GM23338 (cell line): ENCODE results near the gene HOXA9. TPM values are rescaled to one million over a fixed set of nuclear protein-coding genes. Genes with fewer than 3 reads are reported as not detected.
A peak's percentile ranks its signal among the peaks of the same experiment; 100 is the strongest.

ENCODE experiments used
- ATAC-seq: fragments of 200-7000 bp; cut with Tn5 transposase; 3 replicates; pipeline ENCODE4 v1.9.1; 2020
- DNase-seq: peaks from one replicate; pipeline ENCODE4 v3.0.0-alpha.2; 2015; ENCODE audit warnings: low spot score
- H2AFZ ChIP-seq: fragments of 200-600 bp; sonication (generic); 2 replicates; pipeline ENCODE4 v1.8.0; 2016; ENCODE audit warnings: antibody characterized with exemption, mild to moderate bottlenecking, moderate library complexity
- H3F3A ChIP-seq: fragments of 200-600 bp; sonication (generic); replicated peaks from 2 replicates; pipeline ENCODE4 v1.8.0; 2017; ENCODE audit warnings: antibody characterized with exemption, mixed run types, low read depth
- H3K27ac ChIP-seq: fragments of 200-600 bp; sonication (generic); 2 replicates; pipeline ENCODE4 v1.6.1; 2016; ENCODE audit warnings: low read depth
- H3K27me3 ChIP-seq: fragments of 200-600 bp; sonication (generic); 2 replicates; pipeline ENCODE4 v1.8.0; 2016; ENCODE audit warnings: mild to moderate bottlenecking, mixed run types, moderate library complexity; ENCODE audit not compliant: insufficient read depth
- H3K36me3 ChIP-seq: fragments of 200-600 bp; sonication (generic); 2 replicates; pipeline ENCODE4 v1.8.0; 2016; ENCODE audit warnings: mild to moderate bottlenecking; ENCODE audit not compliant: insufficient read depth
- H3K4me1 ChIP-seq: fragments of 200-600 bp; sonication (generic); 2 replicates; pipeline ENCODE4 v1.8.0; 2016; ENCODE audit warnings: mild to moderate bottlenecking, moderate library complexity; ENCODE audit not compliant: insufficient read depth
- H3K4me2 ChIP-seq: fragments of 200-600 bp; sonication (generic); 2 replicates; pipeline ENCODE4 v1.7.1; 2017; ENCODE audit warnings: mixed run types
- H3K4me3 ChIP-seq: fragments of 200-600 bp; sonication (generic); 2 replicates; pipeline ENCODE4 v1.6.1; 2016; ENCODE audit warnings: mixed run types
- H3K79me2 ChIP-seq: fragments of 200-600 bp; sonication (generic); replicated peaks from 2 replicates; pipeline ENCODE4 v1.8.0; 2017; ENCODE audit warnings: mild to moderate bottlenecking; ENCODE audit not compliant: insufficient read depth
- H3K9me2 ChIP-seq: fragments of 200-600 bp; sonication (generic); 2 replicates; pipeline ENCODE4 v1.8.0; 2017; ENCODE audit not compliant: insufficient read depth
- H4K20me1 ChIP-seq: fragments of 200-600 bp; sonication (generic); replicated peaks from 2 replicates; pipeline ENCODE4 v1.8.0; 2017; ENCODE audit warnings: mild to moderate bottlenecking; ENCODE audit not compliant: insufficient read depth
- H3K27ac Mint-ChIP-seq: 2 replicates; pipeline ENCODE4 v1.8.0; 2020; ENCODE audit warnings: inconsistent platforms, mild to moderate bottlenecking, moderate library complexity, mixed read lengths
- H3K27me3 Mint-ChIP-seq: 3 replicates; pipeline ENCODE4 v1.8.0; 2022; ENCODE audit warnings: low read depth, mild to moderate bottlenecking, moderate library complexity, mixed read lengths, inconsistent platforms; ENCODE audit not compliant: insufficient read depth, poor library complexity
- H3K36me3 Mint-ChIP-seq: 3 replicates; pipeline ENCODE4 v1.8.0; 2021; ENCODE audit warnings: low read depth, mild to moderate bottlenecking, inconsistent platforms, moderate library complexity, mixed read lengths
- H3K4me1 Mint-ChIP-seq: 3 replicates; pipeline ENCODE4 v1.8.0; 2020; ENCODE audit warnings: mild to moderate bottlenecking, inconsistent platforms, mixed read lengths
- H3K4me3 Mint-ChIP-seq: 3 replicates; pipeline ENCODE4 v1.8.0; 2021; ENCODE audit warnings: moderate library complexity, mild to moderate bottlenecking, inconsistent platforms, mixed read lengths
- H3K9me3 Mint-ChIP-seq: 3 replicates; pipeline ENCODE4 v1.8.0; 2020; ENCODE audit warnings: moderate library complexity, mild to moderate bottlenecking, inconsistent platforms, mixed read lengths
- CREB1 ChIP-seq: fragments of 250-450 bp; sonication (Bioruptor Pico); IDR thresholded peaks from 2 replicates; pipeline ENCODE4 v1.5.0; 2020; ENCODE audit warnings: low read depth, mild to moderate bottlenecking, moderate library complexity
- CTCF ChIP-seq, 2 experiments: fragments of 200-600 bp in 1 of 2; sonication (generic) in 1 of 2; conservative IDR thresholded peaks; 2 replicates each; pipeline versions ENCODE4 v1.5.1 to v1.6.1; 2016 to 2017; ENCODE audit warnings: antibody characterized with exemption in 2 of 2, low read depth in 2 of 2, mild to moderate bottlenecking in 2 of 2, moderate library complexity in 1 of 2
- EZH2 ChIP-seq: fragments of 200-600 bp; sonication (generic); IDR thresholded peaks from one replicate; pipeline ENCODE4 v1.8.0; 2017; ENCODE audit warnings: antibody characterized with exemption, mild to moderate bottlenecking, low read depth; ENCODE audit not compliant: unreplicated experiment
- EZH2phosphoT487 ChIP-seq: fragments of 200-600 bp; sonication (generic); IDR thresholded peaks from one replicate; pipeline ENCODE4 v1.8.1; 2018; ENCODE audit warnings: antibody characterized with exemption; ENCODE audit not compliant: unreplicated experiment
- JUNB ChIP-seq: IDR thresholded peaks from one replicate; pipeline ENCODE4 v1.6.1; 2016; ENCODE audit warnings: antibody characterized with exemption; ENCODE audit not compliant: unreplicated experiment
- STAT1 ChIP-seq: IDR thresholded peaks from one replicate; pipeline ENCODE4 v1.6.1; 2016; ENCODE audit warnings: antibody characterized with exemption; ENCODE audit not compliant: unreplicated experiment
- ZNF462 ChIP-seq: fragments of 250-450 bp; sonication (Bioruptor Pico); IDR thresholded peaks from 2 replicates; pipeline ENCODE4 v1.5.0; 2020; ENCODE audit warnings: mild to moderate bottlenecking, moderate library complexity
- polyA plus RNA-seq: library from polyadenylated mRNA; unstranded; fragments of >200 nt; fragmentation: Nextera tagmentation; extraction: Ambion mirVana; gene quantifications from 2 replicates; pipeline ENCODE4 v1.2.1, GENCODE V29; 2016
- total RNA-seq: library from RNA; depleted of rRNA; stranded (reverse); fragments of >200 nt; shearing (Covaris generic); gene quantifications from 2 replicates; pipeline ENCODE4 v1.2.3, GENCODE V29; 2014

The HOXA9 gene
- total and polyA plus RNA-seq, 2 experiments from 2014 or later: not detected

- no peak for TF ChIP-seq STAT1
- peak; percentile 94 for TF ChIP-seq EZH2
- Histone ChIP-seq H3K36me3 (no peaks in the 10 kb centered on the region), H3K79me2 (no peaks in the 10 kb centered on the region), H3K4me3 (no peak overlapping the region), H3K27ac (no peak overlapping the region), H3K4me2 (no peak overlapping the region), H3K4me1 (peaks cover 33% of the 10 kb centered on the region), H3K9me2 (no peaks in the 10 kb centered on the region), H4K20me1 (peaks cover 37% of the 10 kb centered on the region), H3F3A (peaks cover 29% of the 10 kb centered on the region), H3K27me3 (peaks cover 100% of the 10 kb centered on the region), H2AFZ (no peak overlapping the region)
- ATAC-seq (no peak), DNase-seq (no peak)
- Mint-ChIP-seq H3K9me3 (peaks cover 28% of the 10 kb centered on the region), H3K4me3 (no peak overlapping the region; the same call in 2 of the 3 replicates), H3K36me3 (no peaks in the 10 kb centered on the region; the same call in 2 of the 3 replicates), H3K27ac (no peak overlapping the region), H3K4me1 (peaks cover 20% of the 10 kb centered on the region), H3K27me3 (peaks cover 100% of the 10 kb centered on the region)
Observed at GRCh38 chr7:27145914-27146412, 19.4 kb downstream of the HOXA9 start.

GRCh38 chr7:27145165-27145913 lies 20.0 kb downstream of the HOXA9 start:
- Histone ChIP-seq H3K4me3 (no peak overlapping the region), H3K9me2 (no peaks in the 10 kb centered on the region), H3K4me2 (0 out of 2 replicates have a peak overlapping the region, but pooled peaks have one; percentile 26), H3K27ac (no peak overlapping the region), H3F3A (peaks cover 32% of the 10 kb centered on the region), H3K79me2 (no peaks in the 10 kb centered on the region), H3K27me3 (peaks cover 100% of the 10 kb centered on the region), H4K20me1 (peaks cover 42% of the 10 kb centered on the region), H2AFZ (no peak overlapping the region), H3K36me3 (no peaks in the 10 kb centered on the region), H3K4me1 (peaks cover 31% of the 10 kb centered on the region)
- peak overlapping the region; percentile 9; the same call in 1 of the 3 replicates for H3K4me3 Mint-ChIP-seq
- DNase-seq (peak; percentile 46), ATAC-seq (no peak)
- no peak overlapping the region for H3K27ac Mint-ChIP-seq
- no peak for TF ChIP-seq CREB1
- TF ChIP-seq EZH2: peak; percentile 97
- peak; percentile 82 for TF ChIP-seq EZH2phosphoT487
- no peaks in the 10 kb centered on the region; the same call in 2 of the 3 replicates for H3K36me3 Mint-ChIP-seq
- peaks cover 100% of the 10 kb centered on the region for H3K27me3 Mint-ChIP-seq
- H3K4me1 Mint-ChIP-seq: peaks cover 19% of the 10 kb centered on the region
- peaks cover 28% of the 10 kb centered on the region for H3K9me3 Mint-ChIP-seq

GRCh38 chr7:27144781-27145164 lies 20.6 kb downstream of the HOXA9 start:
- 0 out of 2 replicates have a peak overlapping the region, but pooled peaks have one; percentile 26 for H3K4me2 ChIP-seq
- TF ChIP-seq ZNF462 (no peak), JUNB (no peak), CTCF (conservative IDR thresholded peaks at IDR 0.05; ENCODE audit: low read depth in 2 of 2) (no peak), EZH2 (no peak), EZH2phosphoT487 (no peak)

More at GRCh38 chr7:27144781-27145164, 20.6 kb downstream of the HOXA9 start:
- H3F3A ChIP-seq: peaks cover 38% of the 10 kb centered on the region
- no peak overlapping the region for H3K27ac Mint-ChIP-seq
- H4K20me1 ChIP-seq: peaks cover 46% of the 10 kb centered on the region
- peaks cover 100% of the 10 kb centered on the region for H3K27me3 Mint-ChIP-seq
- ATAC-seq: peak; percentile 4; the same call in 2 of the 3 replicates
- DNase-seq: peak; percentile 54
- peaks cover 35% of the 10 kb centered on the region for H3K4me1 ChIP-seq
- H3K9me2 ChIP-seq: no peaks in the 10 kb centered on the region
- H3K79me2 ChIP-seq: no peaks in the 10 kb centered on the region
- H3K27me3 ChIP-seq: peaks cover 100% of the 10 kb centered on the region
- no peak overlapping the region for H2AFZ ChIP-seq
- no peak overlapping the region for H3K27ac ChIP-seq
- no peaks in the 10 kb centered on the region for H3K36me3 ChIP-seq
- peak overlapping the region; percentile 9; the same call in 1 of the 3 replicates for H3K4me3 Mint-ChIP-seq
- H3K4me1 Mint-ChIP-seq: peaks cover 19% of the 10 kb centered on the region
- H3K36me3 Mint-ChIP-seq: no peaks in the 10 kb centered on the region; the same call in 2 of the 3 replicates
- H3K4me3 ChIP-seq: no peak overlapping the region
- peaks cover 28% of the 10 kb centered on the region for H3K9me3 Mint-ChIP-seq
